ENCODE data around the gene SLN. TPM values are rescaled to one million over a fixed set of nuclear protein-coding genes. Genes with fewer than 3 reads are reported as not detected.

Gene SLN
- total and polyA plus RNA-seq, 9 of the 15 experiments (the other 6 are each of a cell fraction or from before 2014, with no cell fraction given) = not detected

GRCh38 chr11:107689317-107690202 lies 22.3 kb downstream of the SLN start (continued):
- TF ChIP-seq CHD1 (IDR thresholded peaks at IDR 0.05; ENCODE audit: low read length) (no peak), REST (IDR thresholded peaks at IDR 0.05; ENCODE audit: borderline replicate concordance) (peak; percentile 87), REST (CRISPR knock-in tag; IDR thresholded peaks at IDR 0.05; ENCODE audit: low read depth) (no peak), ZNF507 (tag; conservative IDR thresholded peaks at IDR 0.05) (no peak), MAZ (CRISPR knock-in tag; conservative IDR thresholded peaks at IDR 0.05 in 1 of 2, IDR thresholded peaks at IDR 0.05 in 1 of 2) (0 out of 4 replicates have a peak, but pooled peaks of 1 of the 2 experiments have one; percentile 21), SMC3 (conservative IDR thresholded peaks at IDR 0.05; ENCODE audit: insufficient read depth, low read depth, low read length) (peak; percentile 81)
